Measurements from ENCODE around the gene THSD4. TPM values are rescaled to one million over a fixed set of nuclear protein-coding genes. Genes with fewer than 3 reads are reported as not detected.

Gene THSD4
- total RNA-seq, 1 experiment from 2014 or later = 36.3 TPM

DNA sequence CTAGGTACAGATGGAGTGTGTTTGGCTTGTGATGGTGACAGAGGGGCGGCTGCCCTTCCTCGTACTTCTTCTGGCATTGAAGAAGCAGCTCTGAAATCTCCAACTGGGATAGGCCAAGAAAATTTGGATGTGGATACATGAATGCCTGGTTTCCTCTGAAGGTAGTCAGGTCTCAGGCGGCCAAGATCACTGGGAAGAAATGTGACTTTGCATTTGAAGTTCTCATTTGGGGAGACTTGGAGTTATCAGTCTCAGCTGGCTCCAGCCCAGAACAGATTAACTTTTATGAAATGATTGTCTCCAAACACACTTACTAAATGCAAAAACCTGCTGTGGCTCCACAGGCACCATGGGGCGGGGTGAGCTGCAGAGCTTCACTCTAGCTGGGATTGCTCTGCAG is 215.9 kb downstream of the THSD4 start:
- intact Hi-C loops (cut with micrococcal nuclease) = no loop called here
- Mint-ChIP-seq H3K27ac (ENCODE audit: low read depth, unreplicated experiment) (no peak overlapping the region), H3K9me3 (ENCODE audit: unreplicated experiment) (no peaks in the 10 kb centered on the region)

GRCh38 chr15:71332431-71333004 is 217.2 kb downstream of the THSD4 start:
- no peak overlapping the region for H3K27ac Mint-ChIP-seq (ENCODE audit: low read depth, unreplicated experiment)
- ChIA-PET POLR2A (no interaction called here), CTCF (no interaction called here)
- H3K4me1 Mint-ChIP-seq (ENCODE audit: insufficient read depth, unreplicated experiment) = peaks cover 5% of the 10 kb centered on the region
- intact Hi-C loops (cut with micrococcal nuclease) = no loop called here
- H3K36me3 Mint-ChIP-seq (ENCODE audit: insufficient read depth, unreplicated experiment) = no peaks in the 10 kb centered on the region
- no peak for DNase-seq (ENCODE audit: unreplicated experiment)
- TF ChIP-seq, protein P1, sequence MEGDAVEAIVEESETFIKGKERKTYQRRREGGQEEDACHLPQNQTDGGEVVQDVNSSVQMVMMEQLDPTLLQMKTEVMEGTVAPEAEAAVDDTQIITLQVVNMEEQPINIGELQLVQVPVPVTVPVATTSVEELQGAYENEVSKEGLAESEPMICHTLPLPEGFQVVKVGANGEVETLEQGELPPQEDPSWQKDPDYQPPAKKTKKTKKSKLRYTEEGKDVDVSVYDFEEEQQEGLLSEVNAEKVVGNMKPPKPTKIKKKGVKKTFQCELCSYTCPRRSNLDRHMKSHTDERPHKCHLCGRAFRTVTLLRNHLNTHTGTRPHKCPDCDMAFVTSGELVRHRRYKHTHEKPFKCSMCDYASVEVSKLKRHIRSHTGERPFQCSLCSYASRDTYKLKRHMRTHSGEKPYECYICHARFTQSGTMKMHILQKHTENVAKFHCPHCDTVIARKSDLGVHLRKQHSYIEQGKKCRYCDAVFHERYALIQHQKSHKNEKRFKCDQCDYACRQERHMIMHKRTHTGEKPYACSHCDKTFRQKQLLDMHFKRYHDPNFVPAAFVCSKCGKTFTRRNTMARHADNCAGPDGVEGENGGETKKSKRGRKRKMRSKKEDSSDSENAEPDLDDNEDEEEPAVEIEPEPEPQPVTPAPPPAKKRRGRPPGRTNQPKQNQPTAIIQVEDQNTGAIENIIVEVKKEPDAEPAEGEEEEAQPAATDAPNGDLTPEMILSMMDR (IDR thresholded peaks at IDR 0.05; ENCODE audit: unreplicated experiment) = no peak
- H3K4me3 Mint-ChIP-seq (ENCODE audit: unreplicated experiment) = no peak overlapping the region
- no peaks in the 10 kb centered on the region for H3K27me3 Mint-ChIP-seq (ENCODE audit: insufficient read depth, unreplicated experiment)
- H3K9me3 Mint-ChIP-seq (ENCODE audit: unreplicated experiment) = no peaks in the 10 kb centered on the region
- BruUV-seq (replicated peaks) = no TSS peak

More for the DNA sequence above, 215.9 kb downstream of the THSD4 start:
- ChIA-PET POLR2A (no interaction called here), CTCF (interaction anchor here (0.8 kb wide), 1 partner anchor 206 kb away, joined by 4 read pairs; no protein-coding TSS in a partner anchor)
- no peak for DNase-seq (ENCODE audit: unreplicated experiment)
- Mint-ChIP-seq H3K4me1 (ENCODE audit: insufficient read depth, unreplicated experiment) (peaks cover under 1% of the 10 kb centered on the region), H3K36me3 (ENCODE audit: insufficient read depth, unreplicated experiment) (no peaks in the 10 kb centered on the region), H3K27me3 (ENCODE audit: insufficient read depth, unreplicated experiment) (no peaks in the 10 kb centered on the region), H3K4me3 (ENCODE audit: unreplicated experiment) (no peak overlapping the region)
- TF ChIP-seq, protein P1 (IDR thresholded peaks at IDR 0.05; ENCODE audit: unreplicated experiment) = no peak
- BruUV-seq (replicated peaks) = no TSS peak

DNA sequence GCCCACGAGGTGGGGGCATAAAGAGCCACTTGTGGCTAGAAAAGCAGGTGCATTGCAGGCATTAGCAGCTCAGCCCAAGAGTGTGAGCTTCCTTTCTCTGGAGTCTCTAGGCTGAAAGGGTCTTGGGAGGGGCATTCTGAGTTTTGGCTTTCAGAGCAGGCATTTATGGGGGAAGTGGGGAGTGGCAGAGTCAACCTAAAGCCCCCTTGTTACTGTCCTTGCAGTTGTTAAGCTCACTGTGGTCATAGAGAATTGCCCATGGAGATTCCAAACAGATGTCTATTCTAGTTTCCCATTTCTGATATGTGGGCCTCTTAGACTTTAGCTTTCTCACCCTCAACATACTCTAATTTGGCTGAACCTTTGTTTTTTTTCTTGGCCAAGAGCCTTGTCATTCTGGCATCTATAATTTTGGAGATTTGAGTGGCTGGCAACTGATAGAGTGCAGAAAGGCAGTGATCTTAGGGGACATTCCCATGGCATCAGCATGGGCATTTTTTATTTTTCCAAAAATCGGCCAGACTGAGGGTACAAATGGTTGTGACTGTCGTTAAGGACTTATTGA is 217.9 kb downstream of the THSD4 start:
- no peaks in the 10 kb centered on the region for H3K27me3 Mint-ChIP-seq (ENCODE audit: insufficient read depth, unreplicated experiment)
- POLR2A ChIA-PET = no interaction called here
- CTCF ChIA-PET = interaction anchor here (0.9 kb wide), 1 partner anchor 35 kb away, joined by 4 read pairs; no protein-coding TSS in a partner anchor
- no peaks in the 10 kb centered on the region for H3K36me3 Mint-ChIP-seq (ENCODE audit: insufficient read depth, unreplicated experiment)
- H3K27ac Mint-ChIP-seq (ENCODE audit: low read depth, unreplicated experiment) = no peak overlapping the region
- TF ChIP-seq, protein P1 (IDR thresholded peaks at IDR 0.05; ENCODE audit: unreplicated experiment) = no peak
- no peak overlapping the region for H3K4me3 Mint-ChIP-seq (ENCODE audit: unreplicated experiment)
- no peaks in the 10 kb centered on the region for H3K9me3 Mint-ChIP-seq (ENCODE audit: unreplicated experiment)
- BruUV-seq (replicated peaks) = no TSS peak
- H3K4me1 Mint-ChIP-seq (ENCODE audit: insufficient read depth, unreplicated experiment) = peaks cover 8% of the 10 kb centered on the region
- no peak for DNase-seq (ENCODE audit: unreplicated experiment)
- intact Hi-C loops (cut with micrococcal nuclease) = no loop called here

- Mint-ChIP-seq H3K27me3 (ENCODE audit: insufficient read depth, unreplicated experiment) (no peaks in the 10 kb centered on the region), H3K4me1 (ENCODE audit: insufficient read depth, unreplicated experiment) (peaks cover 14% of the 10 kb centered on the region), H3K4me3 (ENCODE audit: unreplicated experiment) (no peak overlapping the region), H3K9me3 (ENCODE audit: unreplicated experiment) (no peaks in the 10 kb centered on the region), H3K27ac (ENCODE audit: low read depth, unreplicated experiment) (no peak overlapping the region), H3K36me3 (ENCODE audit: insufficient read depth, unreplicated experiment) (no peaks in the 10 kb centered on the region)
- intact Hi-C loops (cut with micrococcal nuclease) = no loop called here
- DNase-seq (ENCODE audit: unreplicated experiment) = no peak
- CTCF ChIA-PET = interaction anchor here (0.9 kb wide), 1 partner anchor 36 kb away, joined by 4 read pairs; no protein-coding TSS in a partner anchor
- BruUV-seq (replicated peaks) = no TSS peak
- TF ChIP-seq, protein P1 (IDR thresholded peaks at IDR 0.05; ENCODE audit: unreplicated experiment) = no peak
- POLR2A ChIA-PET = no interaction called here
These were observed 218.6 kb downstream of the THSD4 start for GRCh38 chr15:71333839-71334238.

All from MCF 10A (cell line).